Islet of Langerhans (tissue), 1 donor: ENCODE data around the gene SLX9.

Source experiments
- FAIRE-seq: peaks from one replicate; lab custom pipeline; 2011; peaks lifted over from hg19 to GRCh38; lab: Jason Lieb, UNC

SLX9 gene

DNA sequence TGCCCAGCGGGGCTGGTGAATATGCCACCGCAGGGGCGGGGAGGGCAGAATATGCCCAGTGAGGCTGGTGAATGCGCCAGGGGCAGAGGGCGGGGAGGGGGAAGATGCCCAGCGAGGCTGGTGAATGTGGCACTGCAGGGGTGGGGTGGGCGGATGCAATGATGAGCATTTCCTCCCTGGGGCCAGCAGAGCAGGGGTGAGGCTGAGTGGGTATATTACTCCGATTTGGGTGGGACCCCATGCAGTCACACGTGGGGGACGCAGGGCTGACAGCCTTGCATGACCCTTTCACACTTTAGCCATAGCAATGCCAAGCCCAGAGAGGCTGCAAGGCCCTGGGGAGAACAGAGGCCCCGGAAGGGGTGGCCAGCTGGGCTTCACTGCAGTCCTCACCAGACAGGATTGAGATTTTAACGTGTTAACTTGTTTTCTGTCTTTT lies 9.3 kb upstream of the SLX9 start:
- no peak for FAIRE-seq

- no peak for FAIRE-seq
These were observed 8.7 kb upstream of the SLX9 start for GRCh38 chr21:44931137-44931500.

- no peak for FAIRE-seq
These were observed 8.1 kb upstream of the SLX9 start for GRCh38 chr21:44931501-44932407.

DNA sequence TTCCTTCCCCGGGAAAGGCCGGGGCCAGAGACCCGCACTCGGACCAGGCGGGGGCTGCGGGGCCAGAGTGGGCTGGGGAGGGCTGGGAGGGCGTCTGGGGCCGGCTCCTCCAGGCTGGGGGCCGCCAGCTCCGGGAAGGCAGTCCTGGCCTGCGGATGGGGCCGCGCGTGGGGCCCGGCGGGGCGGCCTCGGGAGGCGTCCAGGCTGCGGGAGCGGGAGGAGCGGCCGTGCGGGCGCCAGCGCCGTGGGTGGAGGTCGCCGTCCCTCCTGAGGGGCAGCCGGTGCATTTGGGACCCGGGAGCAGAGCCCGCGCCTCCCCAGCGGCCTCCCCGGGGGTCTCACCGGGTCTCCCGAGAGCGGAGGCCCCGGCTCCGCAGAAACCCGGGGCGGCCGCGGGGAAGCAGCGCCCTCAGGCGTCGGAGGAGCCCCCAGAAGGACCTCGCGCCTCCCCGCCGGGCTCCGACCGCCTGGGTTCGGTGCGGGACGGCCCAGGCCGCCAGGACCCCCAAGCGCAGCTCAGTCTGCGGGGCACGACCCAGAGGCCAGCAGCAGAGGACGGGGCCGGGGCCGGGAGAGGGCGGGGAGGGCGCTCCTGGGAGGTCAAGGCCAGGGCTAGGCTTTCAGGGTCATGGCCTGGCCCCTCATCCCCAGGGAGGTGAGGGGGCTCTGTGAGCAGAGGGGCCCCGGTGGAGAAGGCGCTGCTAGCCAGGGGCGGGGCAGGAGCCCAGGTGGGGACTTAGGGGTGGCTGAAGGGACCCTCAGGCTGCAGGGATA lies 7.2 kb upstream of the SLX9 start:
- FAIRE-seq: no peak

GRCh38 chr21:44933199-44933917 lies 6.5 kb upstream of the SLX9 start:
- no peak for FAIRE-seq

- FAIRE-seq: no peak
These were observed 5.9 kb upstream of the SLX9 start for GRCh38 chr21:44933918-44934260.

DNA sequence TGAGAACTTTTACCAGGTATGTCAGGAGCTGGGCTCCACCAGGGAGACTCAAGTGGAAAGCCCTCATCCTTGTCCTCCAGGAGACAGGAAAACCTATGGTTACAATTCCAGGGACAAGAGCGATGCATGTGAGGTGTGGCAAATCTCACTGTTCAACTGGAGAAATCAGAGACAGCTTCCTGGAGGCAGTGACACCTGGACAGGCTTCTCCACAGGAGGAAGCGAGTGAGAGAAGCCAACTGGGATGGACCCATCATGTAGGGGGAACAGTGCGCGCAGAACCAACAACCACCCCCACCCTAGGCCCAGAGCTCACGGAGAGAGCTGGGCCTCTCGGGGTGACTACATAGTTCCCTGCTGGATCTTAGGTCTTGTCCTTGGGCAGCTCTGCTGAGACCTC lies 5.6 kb upstream of the SLX9 start:
- FAIRE-seq: no peak

- FAIRE-seq: no peak
These were observed 4.9 kb upstream of the SLX9 start for GRCh38 chr21:44934797-44935532.

DNA sequence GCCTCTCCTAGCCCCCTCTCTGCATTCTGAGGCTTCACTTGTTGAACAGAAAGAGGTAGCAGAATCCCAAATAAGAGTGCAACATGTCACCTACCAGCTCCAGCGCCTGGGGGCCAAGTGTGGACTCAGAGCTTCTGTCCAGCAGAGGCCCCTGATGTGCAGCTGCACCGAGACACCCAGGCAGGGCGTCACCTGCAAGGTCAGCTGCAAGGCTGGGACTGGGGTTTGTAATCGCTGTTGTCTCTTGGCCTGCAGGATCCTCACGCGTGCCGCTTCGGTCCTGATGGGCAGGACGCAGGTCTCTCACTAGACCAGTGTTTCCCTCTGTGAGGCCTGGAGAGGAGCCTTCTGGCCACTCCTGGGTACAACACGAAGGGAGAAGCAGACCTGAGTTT lies 4.3 kb upstream of the SLX9 start:
- FAIRE-seq: no peak

GRCh38 chr21:44938772-44939531 lies 877 bp upstream of the SLX9 start:
- FAIRE-seq: no peak

DNA sequence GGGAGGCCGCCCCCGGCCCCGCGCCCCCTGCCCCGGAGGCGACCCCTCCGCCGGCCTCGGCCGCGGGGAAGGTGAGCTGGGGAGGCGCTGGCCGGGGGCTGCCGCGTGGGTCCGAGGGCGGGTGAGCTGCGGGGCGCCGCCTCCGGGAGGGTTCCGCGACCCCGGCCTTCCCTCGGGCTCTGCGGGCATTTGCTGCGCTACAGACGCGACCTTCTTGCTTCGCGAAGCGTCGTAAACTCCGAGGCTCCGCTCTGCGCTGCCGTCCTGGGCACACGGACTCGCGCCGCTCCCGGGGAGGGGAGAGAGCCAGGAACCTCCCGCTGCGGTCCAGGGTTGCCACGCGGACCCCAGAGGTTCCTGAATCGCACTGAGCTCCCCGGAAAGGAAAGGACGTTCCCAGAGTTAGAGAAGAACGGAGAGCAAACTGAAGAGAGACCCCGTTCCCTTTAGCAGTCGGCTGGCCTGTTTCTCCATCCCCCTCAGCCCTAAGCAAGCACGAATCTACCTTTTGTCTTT lies 345 bp downstream of the SLX9 start:
- FAIRE-seq: no peak

DNA sequence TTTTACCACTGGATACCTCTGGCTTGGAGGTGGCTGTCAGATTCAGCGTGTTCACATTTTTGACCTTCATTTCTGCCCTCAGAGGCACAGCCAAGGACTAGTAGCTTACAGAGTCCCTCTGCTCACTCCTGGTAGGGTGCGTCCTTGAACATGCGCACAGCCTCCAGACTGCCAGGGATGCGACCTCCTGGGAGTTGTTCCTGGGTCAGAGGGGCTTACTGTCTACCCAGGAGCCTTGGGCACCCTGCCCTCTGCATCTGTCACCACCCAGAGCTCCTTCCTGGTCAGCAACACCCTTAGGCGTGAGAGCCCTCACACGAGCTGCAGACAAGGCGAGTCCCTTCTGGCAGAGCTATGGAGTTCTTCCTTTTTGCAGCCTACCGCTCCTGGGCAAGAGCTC lies 1.7 kb downstream of the SLX9 start:
- no peak for FAIRE-seq

DNA sequence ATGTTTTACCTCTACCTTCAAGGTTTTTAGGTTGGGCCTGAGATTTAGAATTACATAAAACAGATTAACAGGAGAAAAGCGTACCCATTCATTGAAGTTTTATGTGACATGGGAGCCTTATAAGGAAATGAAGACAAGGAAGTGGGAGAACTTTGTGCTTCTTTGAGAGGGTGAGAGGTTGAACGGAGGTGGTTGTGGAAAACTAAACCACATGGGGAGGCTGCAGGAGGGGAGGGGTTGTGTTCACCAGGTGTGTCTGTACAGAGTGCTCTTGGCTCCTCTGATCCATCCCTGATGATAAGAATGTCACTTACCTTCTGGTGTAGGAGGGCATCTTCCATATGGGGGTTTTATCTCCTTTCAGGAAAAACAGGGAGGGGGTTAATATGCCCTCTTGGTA lies 2.7 kb downstream of the SLX9 start:
- no peak for FAIRE-seq

- no peak for FAIRE-seq
These were observed 3.3 kb downstream of the SLX9 start for GRCh38 chr21:44943005-44943685.

- no peak for FAIRE-seq
These were observed 4.1 kb downstream of the SLX9 start for GRCh38 chr21:44943686-44944550.

DNA sequence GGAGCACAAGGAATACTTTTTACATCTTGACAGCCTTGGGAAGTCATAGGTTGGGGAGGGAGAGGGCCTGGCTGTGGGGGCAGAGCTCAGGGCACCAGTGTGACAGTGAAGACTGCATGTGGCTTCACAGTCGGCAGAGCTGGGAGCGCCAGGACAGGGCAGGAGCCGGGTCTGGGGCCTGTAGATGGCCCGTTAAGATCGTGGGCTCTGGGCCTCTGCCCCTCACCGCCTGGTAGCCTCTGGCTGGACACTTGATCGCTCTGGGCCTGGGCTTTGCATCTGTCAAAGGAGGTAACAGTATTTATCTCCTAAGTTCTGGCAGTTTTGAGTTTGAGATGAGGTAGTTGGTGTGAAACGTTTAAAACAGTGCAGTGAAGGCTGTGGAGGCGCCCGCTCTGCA lies 4.8 kb downstream of the SLX9 start:
- FAIRE-seq: no peak

GRCh38 chr21:44946254-44947041 lies 6.6 kb downstream of the SLX9 start:
- no peak for FAIRE-seq

DNA sequence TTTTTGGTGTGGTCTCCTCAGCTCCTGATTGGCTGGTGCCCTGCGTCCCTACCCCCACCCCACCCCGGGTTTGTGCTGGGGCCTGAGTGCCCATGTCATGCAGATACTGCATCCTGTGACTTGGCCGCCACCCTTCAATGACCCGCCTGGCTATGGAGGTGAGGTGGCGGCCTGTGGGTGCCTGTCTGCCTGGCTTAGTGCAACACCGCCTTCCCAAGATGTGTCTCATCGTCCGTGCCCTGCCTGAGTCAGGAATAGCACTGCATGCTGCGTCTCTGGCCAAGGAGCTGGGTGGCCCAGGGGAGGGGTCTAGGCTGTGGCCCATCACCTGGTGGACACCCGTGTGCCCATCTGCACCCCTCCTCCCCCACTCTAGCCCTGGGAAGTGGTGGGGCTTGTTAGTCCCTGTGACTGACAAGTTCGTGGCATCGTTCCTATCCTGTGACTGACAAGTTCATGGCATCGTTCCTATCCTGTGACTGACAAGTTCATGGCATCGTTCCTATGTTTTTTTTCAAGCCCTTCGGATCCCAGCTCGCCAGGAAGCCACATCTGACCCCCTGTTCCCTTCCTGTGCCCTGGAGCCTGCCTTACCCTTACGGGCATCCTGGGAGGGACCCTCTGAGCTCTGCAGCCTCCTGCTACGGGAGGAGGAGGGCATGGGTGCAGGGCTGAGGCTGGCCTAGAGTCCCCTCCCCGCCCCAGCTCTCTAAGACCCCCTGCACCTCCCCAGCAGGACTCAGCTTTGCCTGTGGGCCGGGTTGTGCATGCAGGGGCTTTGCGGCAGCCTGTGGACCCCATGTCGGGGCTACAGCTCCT lies 7.5 kb downstream of the SLX9 start:
- FAIRE-seq: no peak
